Mesendoderm (in vitro differentiated cells): ENCODE measurements around the gene SYPL1.
"Not testable (repeated sequence)": the region's sequence is repeated elsewhere in the genome, so short reads cannot be mapped to it uniquely, and the experiment has no call there.

Source experiments
- DNase-seq: peaks from one replicate; pipeline ENCODE4 v3.0.0; 2013
- H2AK5ac ChIP-seq: 2 replicates; pipeline ENCODE4 v1.6.1; 2013; ENCODE audit warnings: low read length, inconsistent platforms
- H2BK120ac ChIP-seq: 2 replicates; pipeline ENCODE4 v1.6.1; 2013; ENCODE audit warnings: low read depth, mild to moderate bottlenecking, low read length, moderate library complexity, mixed read lengths
- H2BK15ac ChIP-seq: replicated peaks from 2 replicates; pipeline ENCODE4 v1.6.1; 2013; ENCODE audit warnings: low read depth, mild to moderate bottlenecking, moderate library complexity
- H2BK5ac ChIP-seq: 2 replicates; pipeline ENCODE4 v1.6.1; 2013; ENCODE audit warnings: low read length, inconsistent platforms
- H3K18ac ChIP-seq: 2 replicates; pipeline ENCODE4 v1.6.1; 2013; ENCODE audit warnings: mild to moderate bottlenecking, low read length, mixed read lengths
- H3K23ac ChIP-seq: one replicate; pipeline ENCODE4 v1.6.1; 2013; ENCODE audit warnings: low read length
- H3K27ac ChIP-seq: 2 replicates; pipeline ENCODE4 v1.5.1; 2013; ENCODE audit warnings: low read depth, mild to moderate bottlenecking, inconsistent platforms, low read length, moderate library complexity
- H3K27me3 ChIP-seq: 2 replicates; pipeline ENCODE4 v1.6.1; 2013; ENCODE audit warnings: low read length, control low read depth, mild to moderate bottlenecking, inconsistent platforms; ENCODE audit not compliant: insufficient read depth, poor library complexity
- H3K36me3 ChIP-seq: 2 replicates; pipeline ENCODE4 v1.6.1; 2013; ENCODE audit warnings: low read length, inconsistent platforms; ENCODE audit not compliant: control insufficient read depth, insufficient read depth
- H3K4ac ChIP-seq: one replicate; pipeline ENCODE4 v1.6.1; 2013; ENCODE audit warnings: low read depth, mild to moderate bottlenecking, low read length, moderate library complexity
- H3K4me1 ChIP-seq: 2 replicates; pipeline ENCODE4 v1.6.1; 2013; ENCODE audit warnings: low read depth, low read length, inconsistent platforms; ENCODE audit not compliant: control insufficient read depth
- H3K4me2 ChIP-seq: 2 replicates; pipeline ENCODE4 v1.6.1; 2013; ENCODE audit warnings: low read length
- H3K4me3 ChIP-seq: 2 replicates; pipeline ENCODE4 v1.5.1; 2013; ENCODE audit warnings: mild to moderate bottlenecking, low read length
- H3K56ac ChIP-seq: one replicate; pipeline ENCODE4 v1.6.1; 2013; ENCODE audit warnings: low read length
- H3K79me1 ChIP-seq: 2 replicates; pipeline ENCODE4 v1.6.1; 2013; ENCODE audit warnings: low read length, inconsistent platforms
- H3K79me2 ChIP-seq: 2 replicates; pipeline ENCODE4 v1.6.1; 2013; ENCODE audit warnings: mild to moderate bottlenecking, low read length; ENCODE audit not compliant: control insufficient read depth, insufficient read depth
- H3K9ac ChIP-seq: 2 replicates; pipeline ENCODE4 v1.6.1; 2013; ENCODE audit warnings: low read length, inconsistent platforms
- H4K5ac ChIP-seq: one replicate; pipeline ENCODE4 v1.6.1; 2013; ENCODE audit warnings: low read length
- H4K8ac ChIP-seq: one replicate; pipeline ENCODE4 v1.6.1; 2013; ENCODE audit warnings: low read depth, mild to moderate bottlenecking, control low read depth, low read length, moderate library complexity
- WGBS: extraction: QIAGEN DNeasy Blood & Tissue Kit; methylation state at CpG from one replicate; pipeline ENCODE4 v1.1.7; 2013; ENCODE audit warnings: low lambda C conversion rate, missing lambda C conversion rate; ENCODE audit not compliant: insufficient coverage; ENCODE audit errors: extremely low coverage; 5-methylcytosine and 5-hydroxymethylcytosine counted together

Gene SYPL1

DNA sequence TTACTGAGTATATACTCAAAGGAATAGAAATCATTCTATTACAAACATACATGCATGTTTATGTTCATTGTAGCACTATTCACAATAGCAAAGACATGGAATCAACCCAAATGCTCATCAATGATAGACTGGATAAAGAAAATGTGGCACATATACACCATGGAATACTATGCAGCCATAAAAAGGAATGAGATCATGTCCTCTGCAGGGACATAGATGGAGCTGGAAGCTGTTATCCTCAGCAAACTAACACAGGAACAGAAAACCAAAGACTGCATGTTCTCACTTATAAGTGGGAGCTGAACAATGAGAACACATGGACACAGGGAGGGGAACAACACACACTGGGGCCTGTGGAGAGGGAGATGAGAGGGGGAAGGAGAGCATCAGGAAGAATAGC is 26.1 kb upstream of the SYPL1 start:
- H3K9ac ChIP-seq, H4K5ac ChIP-seq, H2BK5ac ChIP-seq, H2BK15ac ChIP-seq, H2BK120ac ChIP-seq, DNase-seq, H3K79me2 ChIP-seq, H3K4me1 ChIP-seq, H3K36me3 ChIP-seq, H3K18ac ChIP-seq, H3K4me2 ChIP-seq, H3K56ac ChIP-seq, H3K79me1 ChIP-seq, H2AK5ac ChIP-seq, H3K4me3 ChIP-seq, H3K4ac ChIP-seq, H3K23ac ChIP-seq, H3K27ac ChIP-seq, H3K27me3 ChIP-seq, H4K8ac ChIP-seq: not testable (repeated sequence)

DNA sequence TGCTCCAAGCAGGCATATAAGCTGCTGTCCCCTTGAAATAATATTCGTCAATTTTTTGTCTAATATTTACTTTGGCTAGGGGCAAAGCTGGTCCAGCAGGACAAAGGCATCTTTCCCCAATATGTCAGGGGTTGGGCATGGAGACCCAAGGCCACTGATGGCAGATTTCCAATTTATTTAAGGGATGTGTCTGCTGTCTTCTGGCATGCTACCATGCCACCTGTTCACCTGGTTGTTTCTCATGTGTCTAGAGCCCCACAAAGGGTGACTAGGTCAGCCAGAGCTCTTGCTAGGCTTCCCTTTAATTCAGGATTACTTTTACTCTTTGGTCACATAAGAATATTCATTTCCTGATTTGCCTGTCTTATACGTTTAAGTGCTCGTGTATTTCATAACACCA is 22.1 kb upstream of the SYPL1 start:
- no peaks in the 10 kb centered on the region for H3K79me1 ChIP-seq
- H3K9ac ChIP-seq = no peak overlapping the region
- no peak overlapping the region for H3K18ac ChIP-seq
- no peak overlapping the region for H2AK5ac ChIP-seq
- H3K4me1 ChIP-seq = no peaks in the 10 kb centered on the region
- no peak overlapping the region for H4K5ac ChIP-seq
- no peak for DNase-seq
- H3K56ac ChIP-seq = no peak overlapping the region
- WGBS = no CpG with 5 or more reads among the region's 3 CpGs
- no peak overlapping the region for H3K4me3 ChIP-seq
- H3K4ac ChIP-seq = no peak overlapping the region
- H3K27ac ChIP-seq = no peak overlapping the region
- H3K79me2 ChIP-seq = no peaks in the 10 kb centered on the region
- H3K27me3 ChIP-seq = no peaks in the 10 kb centered on the region
- no peak overlapping the region for H2BK5ac ChIP-seq
- no peak overlapping the region for H3K23ac ChIP-seq
- no peak overlapping the region for H3K4me2 ChIP-seq
- no peak overlapping the region for H4K8ac ChIP-seq
- no peak overlapping the region for H2BK120ac ChIP-seq
- no peak overlapping the region for H2BK15ac ChIP-seq
- no peaks in the 10 kb centered on the region for H3K36me3 ChIP-seq

DNA sequence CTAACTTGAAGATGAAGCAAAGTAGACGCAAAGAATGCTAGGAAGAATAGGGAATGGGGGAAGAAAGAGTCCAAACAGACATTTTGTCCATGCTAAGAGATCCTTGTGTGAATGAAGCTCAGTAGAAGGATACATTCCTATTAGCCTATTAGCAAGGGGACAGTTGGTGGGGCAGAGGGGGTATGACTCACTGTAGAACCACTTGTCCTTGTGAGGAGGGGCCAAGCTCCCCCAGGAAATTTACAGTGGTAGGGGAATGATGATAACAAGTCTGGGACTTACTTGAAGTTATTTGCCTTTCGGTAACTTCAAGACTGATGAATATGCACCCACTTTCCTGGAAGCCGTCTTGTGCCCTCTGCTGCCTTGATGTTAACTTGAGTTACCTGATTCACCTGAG is 17.2 kb upstream of the SYPL1 start:
- H3K23ac ChIP-seq = no peak overlapping the region
- no peak for DNase-seq
- H3K4me2 ChIP-seq = no peak overlapping the region
- no peak overlapping the region for H3K56ac ChIP-seq
- no peak overlapping the region for H4K8ac ChIP-seq
- H3K4ac ChIP-seq = no peak overlapping the region
- no peaks in the 10 kb centered on the region for H3K4me1 ChIP-seq
- H3K79me1 ChIP-seq = no peaks in the 10 kb centered on the region
- WGBS = no CpG with 5 or more reads among the region's 3 CpGs
- H4K5ac ChIP-seq = no peak overlapping the region
- no peak overlapping the region for H2BK5ac ChIP-seq
- H3K79me2 ChIP-seq = no peaks in the 10 kb centered on the region
- no peak overlapping the region for H2BK120ac ChIP-seq
- no peak overlapping the region for H3K4me3 ChIP-seq
- no peak overlapping the region for H3K27ac ChIP-seq
- H2BK15ac ChIP-seq = no peak overlapping the region
- H3K27me3 ChIP-seq = no peaks in the 10 kb centered on the region
- no peak overlapping the region for H3K9ac ChIP-seq
- H3K36me3 ChIP-seq = no peaks in the 10 kb centered on the region
- no peak overlapping the region for H3K18ac ChIP-seq
- no peak overlapping the region for H2AK5ac ChIP-seq

DNA sequence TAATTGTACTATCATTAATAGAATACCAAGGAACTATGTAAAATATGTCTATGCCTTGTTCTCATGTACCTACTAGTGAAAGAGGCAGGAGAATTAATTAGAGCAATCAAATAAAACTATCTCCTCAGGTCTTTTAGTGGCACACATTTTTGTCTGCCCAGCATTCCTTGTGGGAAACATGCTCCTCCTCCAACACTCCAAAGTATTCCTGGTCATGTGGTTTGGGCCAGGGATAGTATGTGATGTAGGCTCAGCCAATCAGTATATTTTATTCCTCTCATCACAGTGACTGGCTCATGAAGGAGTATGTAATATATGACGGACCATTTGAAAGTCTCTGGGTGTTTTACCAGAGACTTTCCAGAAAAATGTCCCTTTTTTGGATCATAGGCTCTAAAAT is 16.7 kb upstream of the SYPL1 start:
- H3K36me3 ChIP-seq = no peaks in the 10 kb centered on the region
- H3K4me3 ChIP-seq = no peak overlapping the region
- no peaks in the 10 kb centered on the region for H3K4me1 ChIP-seq
- H4K5ac ChIP-seq = no peak overlapping the region
- no peak overlapping the region for H4K8ac ChIP-seq
- no peak overlapping the region for H3K18ac ChIP-seq
- H3K56ac ChIP-seq = no peak overlapping the region
- no peaks in the 10 kb centered on the region for H3K79me1 ChIP-seq
- no peaks in the 10 kb centered on the region for H3K27me3 ChIP-seq
- H3K23ac ChIP-seq = no peak overlapping the region
- H2AK5ac ChIP-seq = no peak overlapping the region
- H3K4me2 ChIP-seq = no peak overlapping the region
- WGBS = no CpG with 5 or more reads among the region's 1 CpG
- no peak for DNase-seq
- H3K9ac ChIP-seq = no peak overlapping the region
- no peak overlapping the region for H2BK15ac ChIP-seq
- no peak overlapping the region for H2BK5ac ChIP-seq
- H3K27ac ChIP-seq = no peak overlapping the region
- H3K4ac ChIP-seq = no peak overlapping the region
- H3K79me2 ChIP-seq = no peaks in the 10 kb centered on the region
- no peak overlapping the region for H2BK120ac ChIP-seq

DNA sequence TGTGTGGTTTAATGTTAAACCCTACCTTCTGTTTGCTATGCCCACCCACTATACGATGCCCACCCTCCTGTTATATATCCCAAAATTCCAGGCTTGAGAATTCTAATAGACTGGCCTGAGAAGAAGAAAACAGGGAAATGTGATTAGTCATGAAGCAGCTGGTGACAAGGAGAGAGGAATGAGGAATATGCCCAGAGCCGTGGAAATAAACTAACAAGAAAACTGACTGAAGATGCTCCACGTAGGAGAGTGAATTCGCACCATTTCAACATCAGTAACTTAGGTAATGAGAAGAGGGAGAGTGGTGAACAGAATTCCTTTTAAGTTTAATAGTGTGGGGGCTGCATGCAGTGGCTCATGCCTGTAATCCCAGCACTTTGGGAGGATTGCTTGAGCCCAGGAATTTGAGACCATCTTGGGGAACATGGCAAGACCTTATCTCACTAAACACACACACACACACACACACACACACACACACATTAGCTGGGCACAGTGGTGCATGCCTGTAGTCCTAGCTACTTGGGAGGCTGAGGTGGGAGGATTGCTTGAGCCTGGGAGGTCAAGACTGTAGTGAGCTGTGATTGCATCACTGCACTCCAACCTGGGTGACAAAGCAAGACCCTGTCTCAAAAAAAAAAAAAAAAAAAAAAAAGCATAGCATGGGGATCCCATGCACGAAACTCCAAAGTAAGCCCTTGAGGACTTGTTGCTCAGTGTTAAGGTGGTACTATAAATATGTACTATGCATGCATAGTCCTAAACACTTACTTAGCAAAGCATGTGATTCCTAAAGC is 16.1 kb upstream of the SYPL1 start:
- no peak overlapping the region for H3K4me3 ChIP-seq
- H3K9ac ChIP-seq = no peak overlapping the region
- H3K36me3 ChIP-seq = no peaks in the 10 kb centered on the region
- H3K79me1 ChIP-seq = no peaks in the 10 kb centered on the region
- no peak overlapping the region for H2AK5ac ChIP-seq
- no peak overlapping the region for H3K4ac ChIP-seq
- H2BK120ac ChIP-seq = no peak overlapping the region
- DNase-seq = no peak
- H2BK5ac ChIP-seq = no peak overlapping the region
- no peaks in the 10 kb centered on the region for H3K4me1 ChIP-seq
- H3K27ac ChIP-seq = no peak overlapping the region
- H3K18ac ChIP-seq = no peak overlapping the region
- H4K8ac ChIP-seq = no peak overlapping the region
- H3K27me3 ChIP-seq = no peaks in the 10 kb centered on the region
- WGBS = no CpG with 5 or more reads among the region's 5 CpGs
- no peaks in the 10 kb centered on the region for H3K79me2 ChIP-seq
- no peak overlapping the region for H2BK15ac ChIP-seq
- no peak overlapping the region for H4K5ac ChIP-seq
- no peak overlapping the region for H3K23ac ChIP-seq
- no peak overlapping the region for H3K4me2 ChIP-seq
- H3K56ac ChIP-seq = no peak overlapping the region
